Epithelial cell of alveolus of lung (primary cell): ENCODE results near the gene RIC3. TPM values are rescaled to one million over a fixed set of nuclear protein-coding genes. Genes with fewer than 3 reads are reported as not detected.

Experiments
- total RNA-seq: library from RNA; depleted of rRNA; stranded (reverse); fragments of >200 nt; gene quantifications from 2 replicates; pipeline ENCODE4 v1.2.1, GENCODE V29; 2015

Gene RIC3
- total RNA-seq: not detected in 2 replicates

GRCh38 chr11:8168485-8169257, at the start of gene RIC3:
Gene RIC3 (minus strand): TSS chr11:8169025. CDS start chr11:8168989, 36 bp downstream.

GRCh38 chr11:8080674-8081590, 87.9 kb downstream of the RIC3 start, which contains the start of gene TUB:
Gene TUB (plus strand): TSS chr11:8081211. CDS start chr11:8081511, 300 bp downstream.

Other genes with a start within 250 kb of the RIC3 start
- not detected in 2 replicates for gene OR10A6, start 237.8 kb downstream of the RIC3 start, total RNA-seq
- not detected in 2 replicates for gene OR10A3, start 227.3 kb downstream of the RIC3 start, total RNA-seq
- 0.39 TPM in 1 of 2 replicates, not detected in the other for gene NLRP10, start 203.6 kb downstream of the RIC3 start, total RNA-seq
- gene EIF3F, start 181.7 kb downstream of the RIC3 start, total RNA-seq: 409 and 559 TPM in 2 replicates
- 1.7 and 5.7 TPM in 2 replicates for gene TUB, start 87.8 kb downstream of the RIC3 start, total RNA-seq
- gene LMO1, start 94.9 kb upstream of the RIC3 start, total RNA-seq: not detected in 2 replicates